GM18951 (cell line): ENCODE measurements around the gene PLAAT1.

ENCODE experiments used
- POLR2A ChIP-seq: IDR thresholded peaks from 4 replicates; pipeline ENCODE4 v1.6.1; 2011; ENCODE audit warnings: mild to moderate bottlenecking; ENCODE audit not compliant: insufficient read length, insufficient read depth; ENCODE audit errors: extremely low read depth
- in situ Hi-C: fragments of 300-500 bp; cut with MboI; formaldehyde crosslinking; loops from one replicate; pipeline ENCODE4 v1.12.0; 2022; ENCODE audit warnings: low sequenced_read_pairs, mixed read lengths, inconsistent platforms; ENCODE audit not compliant: unreplicated experiment

Gene PLAAT1

GRCh38 chr3:193292386-193292785 lies 51.4 kb downstream of the PLAAT1 start:
- in situ Hi-C loops, result no loop called here

GRCh38 chr3:193295985-193296384 lies 55.0 kb downstream of the PLAAT1 start:
- in situ Hi-C loops, result no loop called here

More at GRCh38 chr3:193292386-193292785, 51.4 kb downstream of the PLAAT1 start:
- TF ChIP-seq POLR2A, result no peak

GRCh38 chr3:193297421-193297820 lies 56.4 kb downstream of the PLAAT1 start:
- no peak for TF ChIP-seq POLR2A
- in situ Hi-C loops, result no loop called here

More at GRCh38 chr3:193295985-193296384, 55.0 kb downstream of the PLAAT1 start:
- TF ChIP-seq POLR2A, result no peak

- in situ Hi-C loops, result no loop called here
These were observed 60.4 kb downstream of the PLAAT1 start for GRCh38 chr3:193301433-193301832.

GRCh38 chr3:193305356-193305755 lies 64.3 kb downstream of the PLAAT1 start:
- TF ChIP-seq POLR2A, result no peak
- in situ Hi-C loops, result no loop called here

More at GRCh38 chr3:193301433-193301832, 60.4 kb downstream of the PLAAT1 start:
- TF ChIP-seq POLR2A, result no peak

GRCh38 chr3:193310914-193311723 lies 70.1 kb downstream of the PLAAT1 start:
- TF ChIP-seq POLR2A, result no peak
- in situ Hi-C loops, result no loop called here

- in situ Hi-C loops, result no loop called here
- no peak for TF ChIP-seq POLR2A
These were observed 72.3 kb downstream of the PLAAT1 start for GRCh38 chr3:193313061-193313958.

- TF ChIP-seq POLR2A, result no peak
- in situ Hi-C loops, result no loop called here
These were observed 73.1 kb downstream of the PLAAT1 start for GRCh38 chr3:193314161-193314560.

GRCh38 chr3:193317682-193318300 lies 76.8 kb downstream of the PLAAT1 start:
- TF ChIP-seq POLR2A, result no peak
- in situ Hi-C loops, result no loop called here
